HepG2 (cell line): Measurements from ENCODE around the gene FHL3. TPM values are rescaled to one million over a fixed set of nuclear protein-coding genes. Genes with fewer than 3 reads are reported as not detected.

Experiments used
- MLXIP ChIP-seq: sonication (generic); formaldehyde crosslinking; IDR thresholded peaks from 2 replicates; pipeline ENCODE4 v1.9.0; 2021; ENCODE audit warnings: missing genetic modification reagents, borderline replicate concordance
- MXD3 ChIP-seq: IDR thresholded peaks from 2 replicates; pipeline ENCODE4 v1.6.1; 2016; ENCODE audit warnings: mild to moderate bottlenecking, missing biosample characterization, missing genetic modification reagents
- POLR2AphosphoS5 ChIP-seq: IDR thresholded peaks from 2 replicates; pipeline ENCODE4 v1.6.1; 2012; ENCODE audit warnings: low read depth, low read length
- PTBP1 ChIP-seq: fragments of 200-400 bp; formaldehyde crosslinking; IDR thresholded peaks from 2 replicates; pipeline ENCODE4 v1.6.1; 2018; ENCODE audit warnings: low read length, low read depth; ENCODE audit not compliant: poor library complexity, severe bottlenecking
- SOX5 ChIP-seq: IDR thresholded peaks from 2 replicates; pipeline ENCODE4 v1.6.1; 2016; ENCODE audit warnings: borderline replicate concordance
- SOX6 ChIP-seq, 2 experiments: fragments of 450-650 bp in 1 of 2; sonication (generic) in 1 of 2; formaldehyde crosslinking in 1 of 2; IDR thresholded peaks; 2 replicates each; pipeline versions ENCODE4 v1.4.0 to v1.6.1; 2017 to 2020; ENCODE audit warnings: antibody characterized with exemption in 1 of 2, mild to moderate bottlenecking in 1 of 2, missing genetic modification reagents in 1 of 2
- SRY ChIP-seq: sonication (generic); formaldehyde crosslinking; IDR thresholded peaks from 2 replicates; pipeline ENCODE4 v1.8.0; 2022; ENCODE audit warnings: mild to moderate bottlenecking, missing genetic modification reagents
- ZBTB49 ChIP-seq: sonication (generic); formaldehyde crosslinking; IDR thresholded peaks from 2 replicates; pipeline ENCODE4 v1.4.0; 2020; ENCODE audit warnings: missing genetic modification reagents, borderline replicate concordance
- ZFYVE20 ChIP-seq: sonication (generic); formaldehyde crosslinking; IDR thresholded peaks from 2 replicates; pipeline ENCODE4 v1.8.0; 2023; ENCODE audit warnings: low read depth, mild to moderate bottlenecking, moderate library complexity, missing genetic modification reagents, borderline replicate concordance
- ZNF407 ChIP-seq: sonication (generic); formaldehyde crosslinking; IDR thresholded peaks from one replicate; pipeline ENCODE4 v1.5.1; 2020; ENCODE audit warnings: mild to moderate bottlenecking, missing genetic modification reagents; ENCODE audit errors: not compliant biosample characterization
- ZSCAN9 ChIP-seq: IDR thresholded peaks from 2 replicates; pipeline ENCODE4 v1.6.1; 2016; ENCODE audit warnings: borderline replicate concordance
- polyA plus RNA-seq, 8 experiments: library from polyadenylated mRNA; depleted of rRNA in 3 of 8; stranded (reverse) in 7 of 8; unstranded in 1 of 8; fragments of >200 nt; fragmentation: Illumina TruSeq in 4 of 8; extraction: Trizol in 4 of 8; gene quantifications; 2 replicates each; pipeline versions ENCODE4 v1.2.1 to v1.2.3, GENCODE V29; 2011 to 2016; ENCODE audit warnings: low read depth in 4 of 8, missing spikeins in 1 of 8, mixed read lengths in 1 of 8; ENCODE audit not compliant: insufficient read depth in 1 of 8
- total RNA-seq, 5 experiments: library from RNA; depleted of rRNA; stranded (reverse); fragments of >200 nt; fragmentation: Illumina TruSeq; extraction: Trizol; gene quantifications; 2 replicates each; pipeline ENCODE4 v1.2.3, GENCODE V29; 2016; ENCODE audit warnings: low read depth in 1 of 5
- TF ChIP-seq, protein P1 (sequence below): IDR thresholded peaks from 2 replicates; pipeline ENCODE4 v1.6.1; 2016
- TF ChIP-seq, protein P2 (sequence below): IDR thresholded peaks from 2 replicates; pipeline ENCODE4 v1.6.1; 2012; ENCODE audit warnings: inconsistent platforms

Gene FHL3
- total and polyA plus RNA-seq, 2 of the 13 experiments (the other 11 are each of a cell fraction or from before 2014, with no cell fraction given), result 2.8 to 6.6 TPM

GRCh38 chr1:38031513-38031866, 26.2 kb upstream of the FHL3 start (continued):
- TF ChIP-seq MLXIP (CRISPR knock-in tag) (peak; percentile 90), SOX6 (IDR thresholded peaks at IDR 0.05) (no peak), SOX6 (CRISPR knock-in tag; IDR thresholded peaks at IDR 0.05) (peak; percentile 84), SRY (0 out of 2 replicates have a peak, but pooled peaks have one; percentile 63), ZNF407 (CRISPR knock-in tag) (no peak), MXD3 (CRISPR knock-in tag) (peak; percentile 31; the same call in 1 of the 2 replicates), PTBP1 (no peak), ZFYVE20 (CRISPR knock-in tag) (peak; percentile 65; the same call in 1 of the 2 replicates), ZSCAN9 (CRISPR knock-in tag) (0 out of 2 replicates have a peak, but pooled peaks have one; percentile 56), ZBTB49 (0 out of 2 replicates have a peak, but pooled peaks have one; percentile 47), SOX5 (CRISPR knock-in tag) (peak; percentile 85; the same call in 1 of the 2 replicates), POLR2AphosphoS5 (no peak)
- TF ChIP-seq, protein P1, sequence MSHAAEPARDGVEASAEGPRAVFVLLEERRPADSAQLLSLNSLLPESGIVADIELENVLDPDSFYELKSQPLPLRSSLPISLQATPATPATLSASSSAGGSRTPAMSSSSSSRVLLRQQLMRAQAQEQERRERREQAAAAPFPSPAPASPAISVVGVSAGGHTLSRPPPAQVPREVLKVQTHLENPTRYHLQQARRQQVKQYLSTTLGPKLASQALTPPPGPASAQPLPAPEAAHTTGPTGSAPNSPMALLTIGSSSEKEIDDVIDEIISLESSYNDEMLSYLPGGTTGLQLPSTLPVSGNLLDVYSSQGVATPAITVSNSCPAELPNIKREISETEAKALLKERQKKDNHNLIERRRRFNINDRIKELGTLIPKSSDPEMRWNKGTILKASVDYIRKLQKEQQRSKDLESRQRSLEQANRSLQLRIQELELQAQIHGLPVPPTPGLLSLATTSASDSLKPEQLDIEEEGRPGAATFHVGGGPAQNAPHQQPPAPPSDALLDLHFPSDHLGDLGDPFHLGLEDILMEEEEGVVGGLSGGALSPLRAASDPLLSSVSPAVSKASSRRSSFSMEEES (CRISPR knock-in tag), result peak; percentile 93
- TF ChIP-seq, protein P2, sequence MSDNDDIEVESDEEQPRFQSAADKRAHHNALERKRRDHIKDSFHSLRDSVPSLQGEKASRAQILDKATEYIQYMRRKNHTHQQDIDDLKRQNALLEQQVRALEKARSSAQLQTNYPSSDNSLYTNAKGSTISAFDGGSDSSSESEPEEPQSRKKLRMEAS, result peak; percentile 94
